Adrenal gland (tissue), 12 donors: ENCODE measurements around the gene ZMAT5. TPM values are rescaled to one million over a fixed set of nuclear protein-coding genes. Genes with fewer than 3 reads are reported as not detected.
"Not testable (repeated sequence)": the region's sequence is repeated elsewhere in the genome, so short reads cannot be mapped to it uniquely, and the experiment has no call there.

Experiments used
- DNase-seq, 7 donors: peaks; one replicate each; pipeline ENCODE4 v3.0.0-alpha.2; 2019 to 2020
- H3K27ac ChIP-seq, 5 donors: fragments of 200-600 bp; sonication (generic) in 4 of 5; 1 replicate in 3 of 5; 2 replicates in 2 of 5; pipeline versions ENCODE4 v1.5.1 to v1.8.0; 2016 to 2020; ENCODE audit warnings: mild to moderate bottlenecking in 1 of 5
- H3K27me3 ChIP-seq: fragments of 200-600 bp; 2 replicates; pipeline ENCODE4 v1.8.0; 2021
- H3K36me3 ChIP-seq, 2 donors: fragments of 200-600 bp; replicated peaks in 1 of 2; 1 replicate in 1 of 2; 2 replicates in 1 of 2; pipeline versions ENCODE4 v1.5.1 to v1.8.0; 2018 to 2022
- H3K4me1 ChIP-seq, 2 donors: fragments of 200-600 bp; replicated peaks in 1 of 2; 1 replicate in 1 of 2; 2 replicates in 1 of 2; pipeline versions ENCODE4 v1.5.1 to v1.8.0; 2018 to 2021
- H3K4me3 ChIP-seq, 4 donors: fragments of 200-600 bp; sonication (generic) in 3 of 4; one replicate each; pipeline ENCODE4 v1.5.1; 2016 to 2018
- H3K9me3 ChIP-seq, 3 donors: fragments of 200-600 bp; sonication (generic) in 1 of 3; replicated peaks in 1 of 3; 1 replicate in 2 of 3; 2 replicates in 1 of 3; pipeline versions ENCODE4 v1.5.1 to v1.8.0; 2016 to 2021
- POLR2A ChIP-seq, 2 donors: fragments of 450-650 bp; IDR thresholded peaks; one replicate each; pipeline ENCODE4 v1.6.1; 2017; ENCODE audit warnings: antibody characterized with exemption in 2 of 2, mild to moderate bottlenecking in 2 of 2, moderate library complexity in 1 of 2
- WGBS, 4 donors: extraction: QIAGEN DNeasy Blood & Tissue Kit in 2 of 4; methylation state at CpG; one replicate each; pipeline versions ENCODE4 v1.1.5 to v1.1.7; 2013 to 2017; 5-methylcytosine and 5-hydroxymethylcytosine counted together
- intact Hi-C, 2 donors: fragments of 100-400 bp; cut with DNase I; formaldehyde crosslinking; loops; one replicate each; pipeline versions ENCODE4 v1.14.1 to v1.15.0; 2022 to 2023
- polyA plus RNA-seq, 3 donors: library from polyadenylated mRNA; stranded (reverse); fragments of 200-250 nt in 2 of 3; fragments of 350-450 nt in 1 of 3; fragmentation: Illumina TruSeq in 1 of 3; extraction: RNeasy Lipid Tissue Mini Kit (QIAGEN cat#74804) in 1 of 3; gene quantifications; one replicate each; pipeline ENCODE4 v1.2.3, GENCODE V29; 2013 to 2014
- total RNA-seq, 9 donors: library from RNA; depleted of rRNA in 4 of 9; stranded (reverse); fragments of >200 nt in 4 of 9; fragments of 120-200 nt in 1 of 9; fragmentation: NEBNext Ultra II Directional in 1 of 9; extraction: Animal tissue kit (Norgen Biotek cat#: 25700) in 1 of 9; gene quantifications; one replicate each; pipeline versions ENCODE4 v1.1.0 to v1.2.4, GENCODE V29; 2013 to 2023
- TF ChIP-seq, protein P1 (sequence below), 6 experiments: fragments of 450-650 bp in 4 of 6; fragments of 200-600 bp in 2 of 6; sonication (generic) in 1 of 6; IDR thresholded peaks; 1 replicate in 5 of 6; 2 replicates in 1 of 6; pipeline versions ENCODE4 v1.5.1 to v1.8.0; 2016 to 2021; ENCODE audit warnings: antibody characterized with exemption in 6 of 6, mild to moderate bottlenecking in 2 of 6, moderate library complexity in 1 of 6
- donor health status: healthy with polysubstance abuse.
- donor health status: Bipolar disorder and iron deficiency.
- donor health status: DM: yes; HTN: yes; CAD: no.
- donor health status: DM: no; HTN: no; CAD: no.
- donor health status: DM: no; HTN: no; CAD: no.
- donor health status: DM: yes; HTN: yes; CAD: no.

Gene ZMAT5
- total and polyA plus RNA-seq, 12 donors, result 13.1 to 97.8 (median 34.8) TPM

- 85 to 90% (median 86%) methylated on average over 3 of the region's 3 CpGs for WGBS, 4 donors
Measured at GRCh38 chr22:29757096-29757495, 9.7 kb downstream of the ZMAT5 start.

GRCh38 chr22:29756341-29756740 is 10.5 kb downstream of the ZMAT5 start:
- DNase-seq, result no peak
- Histone ChIP-seq H3K4me1 (no peaks in the 10 kb centered on the region), H3K27ac (no peak overlapping the region), H3K36me3 (no peaks in the 10 kb centered on the region), H3K4me3 (no peak overlapping the region), H3K27me3 (no peaks in the 10 kb centered on the region), H3K9me3 (no peaks in the 10 kb centered on the region)
- WGBS, 4 donors, result 63 to 88% (median 81%) methylated on average over 2 to 7 of the region's 7 CpGs
- intact Hi-C loops, result no loop called here
- no peak for TF ChIP-seq POLR2A (IDR thresholded peaks at IDR 0.05)
- TF ChIP-seq, protein P1, sequence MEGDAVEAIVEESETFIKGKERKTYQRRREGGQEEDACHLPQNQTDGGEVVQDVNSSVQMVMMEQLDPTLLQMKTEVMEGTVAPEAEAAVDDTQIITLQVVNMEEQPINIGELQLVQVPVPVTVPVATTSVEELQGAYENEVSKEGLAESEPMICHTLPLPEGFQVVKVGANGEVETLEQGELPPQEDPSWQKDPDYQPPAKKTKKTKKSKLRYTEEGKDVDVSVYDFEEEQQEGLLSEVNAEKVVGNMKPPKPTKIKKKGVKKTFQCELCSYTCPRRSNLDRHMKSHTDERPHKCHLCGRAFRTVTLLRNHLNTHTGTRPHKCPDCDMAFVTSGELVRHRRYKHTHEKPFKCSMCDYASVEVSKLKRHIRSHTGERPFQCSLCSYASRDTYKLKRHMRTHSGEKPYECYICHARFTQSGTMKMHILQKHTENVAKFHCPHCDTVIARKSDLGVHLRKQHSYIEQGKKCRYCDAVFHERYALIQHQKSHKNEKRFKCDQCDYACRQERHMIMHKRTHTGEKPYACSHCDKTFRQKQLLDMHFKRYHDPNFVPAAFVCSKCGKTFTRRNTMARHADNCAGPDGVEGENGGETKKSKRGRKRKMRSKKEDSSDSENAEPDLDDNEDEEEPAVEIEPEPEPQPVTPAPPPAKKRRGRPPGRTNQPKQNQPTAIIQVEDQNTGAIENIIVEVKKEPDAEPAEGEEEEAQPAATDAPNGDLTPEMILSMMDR (IDR thresholded peaks at IDR 0.05), result no peak

More at GRCh38 chr22:29757096-29757495, 9.7 kb downstream of the ZMAT5 start:
- no peaks in the 10 kb centered on the region for H3K27me3 ChIP-seq
- DNase-seq, result no peak
- intact Hi-C loops, result no loop called here
- H3K9me3 ChIP-seq, result no peaks in the 10 kb centered on the region
- H3K36me3 ChIP-seq, result no peaks in the 10 kb centered on the region
- TF ChIP-seq POLR2A (IDR thresholded peaks at IDR 0.05), result no peak
- TF ChIP-seq, protein P1 (IDR thresholded peaks at IDR 0.05), result no peak
- H3K4me3 ChIP-seq, result no peak overlapping the region
- H3K27ac ChIP-seq, result no peak overlapping the region
- H3K4me1 ChIP-seq, result no peaks in the 10 kb centered on the region

- Histone ChIP-seq H3K36me3 (no peaks in the 10 kb centered on the region), H3K4me1 (no peaks in the 10 kb centered on the region), H3K9me3 (no peaks in the 10 kb centered on the region), H3K27me3 (no peaks in the 10 kb centered on the region), H3K4me3 (no peak overlapping the region), H3K27ac (no peak overlapping the region)
- intact Hi-C loops, result no loop called here
- WGBS, 4 donors, result 86 to 98% (median 90%) methylated on average over 6 to 9 of the region's 9 CpGs
- TF ChIP-seq, protein P1 (IDR thresholded peaks at IDR 0.05), result no peak
- no peak for TF ChIP-seq POLR2A (IDR thresholded peaks at IDR 0.05)
- no peak for DNase-seq
Measured at GRCh38 chr22:29755889-29756288, 10.9 kb downstream of the ZMAT5 start.

DNA sequence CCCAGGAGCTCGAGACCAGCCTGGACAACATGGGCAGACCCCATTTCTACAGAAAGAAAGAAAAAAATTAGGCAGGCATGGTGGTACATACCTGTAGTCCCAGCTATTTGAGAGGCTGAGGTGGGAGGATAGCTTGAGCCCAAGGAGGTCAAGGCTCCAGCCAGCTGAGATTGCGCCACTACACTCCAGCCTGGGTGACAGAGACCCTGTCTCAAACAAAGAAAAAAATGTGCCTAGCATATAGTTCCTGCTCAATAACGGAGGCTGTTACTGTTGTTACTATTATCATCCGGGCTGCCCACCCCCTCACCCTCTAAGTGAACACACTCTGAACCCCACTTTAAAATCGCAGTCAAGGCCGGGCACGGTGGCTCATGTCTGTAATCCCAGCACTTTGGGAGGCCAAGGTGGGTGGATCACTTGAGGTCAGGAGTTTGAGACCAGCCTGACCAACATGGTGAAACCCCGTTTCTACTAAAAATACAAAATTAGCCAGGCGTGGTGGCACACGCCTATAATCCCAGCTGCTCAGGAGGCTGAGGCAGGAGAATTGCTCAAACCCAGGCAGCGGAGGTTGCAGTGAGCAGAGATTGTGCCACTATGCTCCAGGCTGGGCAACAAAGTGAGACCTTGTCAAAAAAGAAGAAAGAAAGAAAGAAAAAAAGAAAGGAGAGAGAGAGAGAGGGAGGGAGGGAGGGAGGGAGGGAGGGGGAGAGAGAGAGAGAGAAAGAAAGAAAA is 12.0 kb downstream of the ZMAT5 start:
- DNase-seq, result not testable (repeated sequence)

More for the DNA sequence above, 12.0 kb downstream of the ZMAT5 start:
- H3K36me3 ChIP-seq, intact Hi-C loops, H3K4me1 ChIP-seq, H3K27ac ChIP-seq, H3K27me3 ChIP-seq, H3K9me3 ChIP-seq, H3K4me3 ChIP-seq: not testable (repeated sequence)
- 83 to 90% (median 90%) methylated on average over 11 of the region's 11 CpGs for WGBS, 4 donors
